OCI-LY1 (cell line): ENCODE data around the gene PPDPF.

Experiments
- H2AFZ ChIP-seq: fragments of 200-600 bp; sonication (generic), shearing (Covaris generic); 2 replicates; pipeline ENCODE4 v1.6.0; 2014; ENCODE audit warnings: antibody characterized with exemption, mild to moderate bottlenecking, low read length
- H3F3A ChIP-seq: fragments of 200-600 bp; sonication (generic), shearing (Covaris generic); 2 replicates; pipeline ENCODE4 v1.6.0; 2014; ENCODE audit warnings: mild to moderate bottlenecking, antibody characterized with exemption, low read length, moderate library complexity; ENCODE audit not compliant: insufficient read depth
- H3K27ac ChIP-seq: fragments of 200-600 bp; sonication (generic); 2 replicates; pipeline ENCODE4 v1.5.1; 2014; ENCODE audit warnings: low read length, mixed run types, mild to moderate bottlenecking, low read depth; ENCODE audit not compliant: poor library complexity, severe bottlenecking
- H3K27me3 ChIP-seq: fragments of 200-600 bp; sonication (generic); 2 replicates; pipeline ENCODE4 v1.6.0; 2014; ENCODE audit warnings: antibody characterized with exemption, mild to moderate bottlenecking, low read length, moderate library complexity; ENCODE audit not compliant: insufficient read depth
- H3K36me3 ChIP-seq: fragments of 200-600 bp; sonication (generic); 2 replicates; pipeline ENCODE4 v1.6.1; 2014; ENCODE audit warnings: mild to moderate bottlenecking, antibody characterized with exemption, low read length, moderate library complexity, mixed read lengths; ENCODE audit not compliant: insufficient read depth
- H3K4me1 ChIP-seq: fragments of 200-600 bp; sonication (generic); 2 replicates; pipeline ENCODE4 v1.5.1; 2014; ENCODE audit warnings: mild to moderate bottlenecking, low read length, moderate library complexity; ENCODE audit not compliant: insufficient read depth, severe bottlenecking
- H3K4me2 ChIP-seq: fragments of 200-600 bp; sonication (generic), shearing (Covaris generic); 2 replicates; pipeline ENCODE4 v1.6.1; 2014; ENCODE audit warnings: low read length
- H3K4me3 ChIP-seq: fragments of 200-600 bp; sonication (generic); 2 replicates; pipeline ENCODE4 v1.5.1; 2014; ENCODE audit warnings: low read length, low read depth, mild to moderate bottlenecking, mixed read lengths; ENCODE audit not compliant: poor library complexity, severe bottlenecking
- H3K79me2 ChIP-seq: fragments of 200-600 bp; shearing (Covaris generic); 2 replicates; pipeline ENCODE4 v1.6.1; 2016; ENCODE audit warnings: mixed run types, low read length, mixed read lengths; ENCODE audit not compliant: insufficient read depth
- H3K9ac ChIP-seq: fragments of 200-600 bp; sonication (generic), shearing (Covaris generic); 2 replicates; pipeline ENCODE4 v1.6.1; 2014; ENCODE audit warnings: mild to moderate bottlenecking, low read length, mixed read lengths
- H3K9me2 ChIP-seq: fragments of 200-600 bp; sonication (generic), shearing (Covaris generic); 2 replicates; pipeline ENCODE4 v1.6.1; 2014; ENCODE audit warnings: low read depth, mild to moderate bottlenecking, low read length, mixed read lengths
- H3K9me3 ChIP-seq: fragments of 200-600 bp; shearing (Covaris generic); 2 replicates; pipeline ENCODE4 v1.6.1; 2014; ENCODE audit warnings: low read length, mixed read lengths
- H4K20me1 ChIP-seq: fragments of 200-600 bp; sonication (generic), shearing (Covaris generic); 2 replicates; pipeline ENCODE4 v1.6.0; 2016; ENCODE audit warnings: mild to moderate bottlenecking, low read length; ENCODE audit not compliant: insufficient read depth
- EZH2 ChIP-seq: fragments of 200-600 bp; sonication (generic), shearing (Covaris generic); IDR thresholded peaks from 2 replicates; pipeline ENCODE4 v1.8.0; 2017; ENCODE audit warnings: borderline replicate concordance, mixed run types, mild to moderate bottlenecking, antibody characterized with exemption, low read length, moderate library complexity, mixed read lengths
- TF ChIP-seq, protein P1 (sequence below): fragments of 200-600 bp; sonication (generic), shearing (Covaris generic); IDR thresholded peaks from 2 replicates; pipeline ENCODE4 v1.5.1; 2017; ENCODE audit warnings: mild to moderate bottlenecking, antibody characterized with exemption, low read length, moderate library complexity, mixed read lengths

Gene PPDPF

DNA sequence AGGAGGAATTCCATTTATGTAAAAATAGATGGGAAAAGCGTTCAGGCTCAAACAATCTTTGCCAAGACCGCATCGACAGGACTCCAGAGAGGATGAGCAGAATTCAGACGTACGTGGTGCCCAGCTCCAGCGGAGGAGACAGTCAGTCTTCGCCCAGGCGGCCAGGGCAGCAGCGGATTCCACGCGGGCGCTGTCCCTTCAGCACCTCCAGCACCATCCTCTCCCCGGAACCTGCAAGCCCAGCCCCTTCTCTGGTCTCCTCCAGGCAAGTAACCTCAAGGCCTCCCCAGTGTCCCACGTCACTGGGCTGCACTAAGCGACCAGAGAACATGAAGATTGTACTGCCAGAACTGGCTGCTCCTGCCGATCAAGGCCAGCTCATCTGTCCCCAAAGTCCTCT lies 45.4 kb upstream of the PPDPF start:
- H3K4me1 ChIP-seq = no peaks in the 10 kb centered on the region
- no peak overlapping the region for H3K27ac ChIP-seq
- H3K4me2 ChIP-seq = no peak overlapping the region
- H4K20me1 ChIP-seq = no peaks in the 10 kb centered on the region
- no peaks in the 10 kb centered on the region for H3K27me3 ChIP-seq
- no peaks in the 10 kb centered on the region for H3K36me3 ChIP-seq
- no peak overlapping the region for H3K4me3 ChIP-seq
- H3K9ac ChIP-seq = no peak overlapping the region
- H3K9me2 ChIP-seq = no peaks in the 10 kb centered on the region
- TF ChIP-seq EZH2 = no peak
- TF ChIP-seq, protein P1, sequence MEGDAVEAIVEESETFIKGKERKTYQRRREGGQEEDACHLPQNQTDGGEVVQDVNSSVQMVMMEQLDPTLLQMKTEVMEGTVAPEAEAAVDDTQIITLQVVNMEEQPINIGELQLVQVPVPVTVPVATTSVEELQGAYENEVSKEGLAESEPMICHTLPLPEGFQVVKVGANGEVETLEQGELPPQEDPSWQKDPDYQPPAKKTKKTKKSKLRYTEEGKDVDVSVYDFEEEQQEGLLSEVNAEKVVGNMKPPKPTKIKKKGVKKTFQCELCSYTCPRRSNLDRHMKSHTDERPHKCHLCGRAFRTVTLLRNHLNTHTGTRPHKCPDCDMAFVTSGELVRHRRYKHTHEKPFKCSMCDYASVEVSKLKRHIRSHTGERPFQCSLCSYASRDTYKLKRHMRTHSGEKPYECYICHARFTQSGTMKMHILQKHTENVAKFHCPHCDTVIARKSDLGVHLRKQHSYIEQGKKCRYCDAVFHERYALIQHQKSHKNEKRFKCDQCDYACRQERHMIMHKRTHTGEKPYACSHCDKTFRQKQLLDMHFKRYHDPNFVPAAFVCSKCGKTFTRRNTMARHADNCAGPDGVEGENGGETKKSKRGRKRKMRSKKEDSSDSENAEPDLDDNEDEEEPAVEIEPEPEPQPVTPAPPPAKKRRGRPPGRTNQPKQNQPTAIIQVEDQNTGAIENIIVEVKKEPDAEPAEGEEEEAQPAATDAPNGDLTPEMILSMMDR = no peak
- H2AFZ ChIP-seq = no peak overlapping the region
- no peaks in the 10 kb centered on the region for H3K9me3 ChIP-seq
- no peaks in the 10 kb centered on the region for H3F3A ChIP-seq
- H3K79me2 ChIP-seq = no peaks in the 10 kb centered on the region

GRCh38 chr20:63477061-63477616 lies 43.4 kb upstream of the PPDPF start:
- Histone ChIP-seq H4K20me1 (no peaks in the 10 kb centered on the region), H3F3A (no peaks in the 10 kb centered on the region), H3K4me3 (no peak overlapping the region), H3K36me3 (no peaks in the 10 kb centered on the region), H3K4me1 (no peaks in the 10 kb centered on the region), H3K79me2 (no peaks in the 10 kb centered on the region), H3K9me3 (no peaks in the 10 kb centered on the region), H3K9ac (no peak overlapping the region), H2AFZ (no peak overlapping the region), H3K27me3 (0 out of 2 replicates have a peak, but pooled peaks cover 3% of the 10 kb centered on the region), H3K9me2 (no peaks in the 10 kb centered on the region), H3K4me2 (no peak overlapping the region), H3K27ac (no peak overlapping the region)
- TF ChIP-seq, protein P1 = no peak
- no peak for TF ChIP-seq EZH2

DNA sequence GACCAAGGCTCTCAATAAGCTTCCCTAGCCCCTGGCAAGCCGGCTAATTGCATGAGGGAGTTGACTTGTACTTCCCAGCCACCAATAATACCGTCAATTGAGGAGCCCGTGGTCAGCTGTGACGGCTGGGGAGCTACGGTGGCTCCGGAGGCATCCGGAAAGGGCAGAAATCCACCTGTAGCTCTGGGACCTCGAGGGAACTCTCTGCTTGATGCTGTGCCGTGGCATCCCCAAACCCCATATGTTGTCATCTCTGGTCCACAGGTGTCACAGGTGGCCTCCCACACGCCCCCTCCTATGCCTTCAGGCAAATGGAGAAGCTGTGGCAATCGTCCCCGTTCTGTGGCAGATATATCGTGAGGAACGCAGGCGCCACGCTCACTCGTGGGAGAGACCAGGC lies 42.6 kb upstream of the PPDPF start:
- no peak overlapping the region for H3K9ac ChIP-seq
- no peaks in the 10 kb centered on the region for H3K9me2 ChIP-seq
- H3K36me3 ChIP-seq = no peaks in the 10 kb centered on the region
- H3K4me1 ChIP-seq = no peaks in the 10 kb centered on the region
- no peaks in the 10 kb centered on the region for H3K9me3 ChIP-seq
- H2AFZ ChIP-seq = no peak overlapping the region
- no peaks in the 10 kb centered on the region for H3F3A ChIP-seq
- H3K27ac ChIP-seq = no peak overlapping the region
- no peaks in the 10 kb centered on the region for H3K79me2 ChIP-seq
- no peak overlapping the region for H3K4me2 ChIP-seq
- no peak overlapping the region for H3K4me3 ChIP-seq
- TF ChIP-seq EZH2 = no peak
- TF ChIP-seq, protein P1 = no peak
- 0 out of 2 replicates have a peak, but pooled peaks cover 3% of the 10 kb centered on the region for H3K27me3 ChIP-seq
- H4K20me1 ChIP-seq = no peaks in the 10 kb centered on the region
